Subcutaneous abdominal adipose tissue (tissue), 5 donors: ENCODE data around the gene SPRR2F.

Experiments
- H3K27ac ChIP-seq: one replicate; pipeline ENCODE4 v1.7.0; 2013; ENCODE audit warnings: low read depth, mild to moderate bottlenecking, inconsistent platforms, low read length, moderate library complexity
- H3K27me3 ChIP-seq, 5 donors: one replicate each; pipeline ENCODE4 v1.7.0; 2013; ENCODE audit warnings: low read length in 5 of 5, inconsistent platforms in 1 of 5; ENCODE audit not compliant: control insufficient read depth in 5 of 5, insufficient read depth in 4 of 5
- H3K36me3 ChIP-seq, 5 donors: one replicate each; pipeline ENCODE4 v1.7.0; 2013; ENCODE audit warnings: low read length in 5 of 5; ENCODE audit not compliant: control insufficient read depth in 5 of 5, insufficient read depth in 5 of 5
- H3K4me1 ChIP-seq, 5 donors: one replicate each; pipeline ENCODE4 v1.7.0; 2013; ENCODE audit warnings: low read length in 5 of 5, mild to moderate bottlenecking in 3 of 5, moderate library complexity in 1 of 5; ENCODE audit not compliant: control insufficient read depth in 5 of 5, insufficient read depth in 5 of 5
- H3K4me3 ChIP-seq, 5 donors: one replicate each; pipeline ENCODE4 v1.7.0; 2013; ENCODE audit warnings: low read length in 5 of 5, low read depth in 1 of 5
- H3K9ac ChIP-seq, 5 donors: one replicate each; pipeline ENCODE4 v1.7.0; 2013; ENCODE audit warnings: low read length in 5 of 5, mild to moderate bottlenecking in 4 of 5, moderate library complexity in 3 of 5
- H3K9me3 ChIP-seq, 5 donors: one replicate each; pipeline ENCODE4 v1.7.0; 2013; ENCODE audit warnings: low read length in 5 of 5; ENCODE audit not compliant: control insufficient read depth in 5 of 5
- donor health status: healthy.
- donor health status: healthy.
- donor health status: healthy.
- donor health status: healthy.
- donor health status: healthy.

SPRR2F gene

GRCh38 chr1:153087652-153088051 lies 25.7 kb downstream of the SPRR2F start:
- H3K27ac ChIP-seq = no peak overlapping the region
- H3K27me3 ChIP-seq = peaks cover 0 to 2% (median 0%) of the 10 kb centered on the region in 5 donors
- H3K9me3 ChIP-seq = peaks cover 0 to 9% (median 0%) of the 10 kb centered on the region in 5 donors
- H3K4me3 ChIP-seq = no peak overlapping the region
- H3K4me1 ChIP-seq = no peaks in the 10 kb centered on the region
- H3K9ac ChIP-seq = no peak overlapping the region
- H3K36me3 ChIP-seq = no peaks in the 10 kb centered on the region

GRCh38 chr1:153081736-153082135 lies 31.6 kb downstream of the SPRR2F start:
- Histone ChIP-seq H3K9me3 (peaks cover 0 to 9% (median 2%) of the 10 kb centered on the region in 5 donors), H3K4me3 (no peak overlapping the region), H3K9ac (no peak overlapping the region), H3K4me1 (no peaks in the 10 kb centered on the region), H3K27me3 (peaks cover 0 to 2% (median 0%) of the 10 kb centered on the region in 5 donors), H3K27ac (no peak overlapping the region), H3K36me3 (no peaks in the 10 kb centered on the region)

- Histone ChIP-seq H3K27ac (no peak overlapping the region), H3K9me3 (no peaks in the 10 kb centered on the region), H3K36me3 (no peaks in the 10 kb centered on the region), H3K4me1 (no peaks in the 10 kb centered on the region), H3K9ac (no peak overlapping the region), H3K27me3 (no peaks in the 10 kb centered on the region), H3K4me3 (no peak overlapping the region)
Observed at GRCh38 chr1:153072806-153073726, 40.2 kb downstream of the SPRR2F start.

GRCh38 chr1:153071511-153071910 lies 41.8 kb downstream of the SPRR2F start, which contains the start of gene SPRR2B:
TSS of gene SPRR2B (minus strand) at chr1:153071611. CDS start at chr1:153070839, 772 bp downstream.
- Histone ChIP-seq H3K4me3 (no peak within 1 kb of the TSS), H3K4me1 (no peaks in the 10 kb centered on the region), H3K27ac (no peak within 1 kb of the TSS), H3K27me3 (no peaks in the 10 kb centered on the region), H3K9ac (no peak within 1 kb of the TSS), H3K9me3 (no peaks in the 10 kb centered on the region), H3K36me3 (no peaks in the 10 kb centered on the region)

GRCh38 chr1:153070243-153070642 lies 43.1 kb downstream of the SPRR2F start:
- Histone ChIP-seq H3K27me3 (no peaks in the 10 kb centered on the region), H3K9me3 (no peaks in the 10 kb centered on the region), H3K36me3 (no peaks in the 10 kb centered on the region), H3K27ac (no peak overlapping the region), H3K9ac (no peak overlapping the region), H3K4me3 (no peak overlapping the region), H3K4me1 (no peaks in the 10 kb centered on the region)
